ENCODE results near the gene NPDC1. TPM values are rescaled to one million over a fixed set of nuclear protein-coding genes. Genes with fewer than 3 reads are reported as not detected.

The NPDC1 gene
- total RNA-seq, 2 experiments from 2014 or later = 20.1 to 29.9 TPM

DNA sequence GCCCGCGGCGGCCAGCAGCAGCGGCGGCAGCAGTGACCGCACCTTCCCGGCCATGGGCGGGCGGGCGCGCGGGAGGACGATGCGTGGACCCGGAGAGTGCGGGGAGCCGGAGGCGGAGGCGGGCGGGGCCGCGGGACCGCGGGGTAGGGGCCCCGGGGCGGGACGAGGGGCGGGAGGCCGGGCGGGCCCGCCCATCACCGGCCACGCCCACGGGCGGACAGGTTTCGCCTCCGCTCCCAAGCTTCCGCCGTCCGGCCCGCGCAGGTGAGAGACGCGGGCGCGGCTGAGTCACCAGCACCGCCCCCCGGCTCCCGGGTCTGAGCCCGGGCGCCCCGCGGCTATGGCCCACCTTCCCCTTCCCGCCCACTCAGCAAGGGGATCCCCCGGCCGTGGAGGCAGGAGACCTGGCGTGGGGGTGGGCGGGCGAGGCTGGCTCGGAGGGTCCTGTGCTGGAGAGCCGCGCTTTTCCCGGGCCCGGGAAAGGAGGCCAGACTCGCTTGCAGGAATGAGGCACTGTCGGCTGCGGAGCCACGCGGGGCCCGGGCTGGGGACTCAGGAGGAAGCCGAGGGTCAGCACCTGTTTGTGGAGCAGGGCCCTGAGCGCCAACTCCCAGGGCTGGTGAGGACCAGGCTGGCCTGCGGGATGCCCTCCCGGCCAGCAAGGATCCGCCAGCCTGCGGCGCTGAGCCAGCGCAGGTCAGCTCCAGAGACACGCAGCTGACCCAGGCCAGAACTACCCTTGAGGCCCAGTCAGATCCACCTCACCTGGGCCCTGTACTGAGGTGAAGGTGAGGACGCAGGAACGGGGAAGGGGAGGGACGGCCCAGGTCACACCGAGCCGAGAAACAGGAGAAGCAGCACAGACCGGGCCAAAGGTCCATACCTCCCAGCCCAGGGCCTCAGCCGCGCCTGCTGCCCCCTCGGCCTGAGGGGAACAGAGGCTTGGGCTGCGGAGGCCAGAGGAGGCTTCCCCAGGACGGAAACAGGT lies 8.3 kb upstream of the NPDC1 start, which contains the start of gene ENTPD2:
TSS of gene ENTPD2 (minus strand) at position 118 of the 988 bp plus-strand sequence. CDS start at position 54, 64 bp downstream.
- CTCF ChIA-PET = interaction anchor here (6.0 kb wide), 1 partner anchor 13 kb away, joined by 31 read pairs; no protein-coding TSS in a partner anchor
- no peaks in the 10 kb centered on the region for H3K36me3 Mint-ChIP-seq (ENCODE audit: low read depth)

DNA sequence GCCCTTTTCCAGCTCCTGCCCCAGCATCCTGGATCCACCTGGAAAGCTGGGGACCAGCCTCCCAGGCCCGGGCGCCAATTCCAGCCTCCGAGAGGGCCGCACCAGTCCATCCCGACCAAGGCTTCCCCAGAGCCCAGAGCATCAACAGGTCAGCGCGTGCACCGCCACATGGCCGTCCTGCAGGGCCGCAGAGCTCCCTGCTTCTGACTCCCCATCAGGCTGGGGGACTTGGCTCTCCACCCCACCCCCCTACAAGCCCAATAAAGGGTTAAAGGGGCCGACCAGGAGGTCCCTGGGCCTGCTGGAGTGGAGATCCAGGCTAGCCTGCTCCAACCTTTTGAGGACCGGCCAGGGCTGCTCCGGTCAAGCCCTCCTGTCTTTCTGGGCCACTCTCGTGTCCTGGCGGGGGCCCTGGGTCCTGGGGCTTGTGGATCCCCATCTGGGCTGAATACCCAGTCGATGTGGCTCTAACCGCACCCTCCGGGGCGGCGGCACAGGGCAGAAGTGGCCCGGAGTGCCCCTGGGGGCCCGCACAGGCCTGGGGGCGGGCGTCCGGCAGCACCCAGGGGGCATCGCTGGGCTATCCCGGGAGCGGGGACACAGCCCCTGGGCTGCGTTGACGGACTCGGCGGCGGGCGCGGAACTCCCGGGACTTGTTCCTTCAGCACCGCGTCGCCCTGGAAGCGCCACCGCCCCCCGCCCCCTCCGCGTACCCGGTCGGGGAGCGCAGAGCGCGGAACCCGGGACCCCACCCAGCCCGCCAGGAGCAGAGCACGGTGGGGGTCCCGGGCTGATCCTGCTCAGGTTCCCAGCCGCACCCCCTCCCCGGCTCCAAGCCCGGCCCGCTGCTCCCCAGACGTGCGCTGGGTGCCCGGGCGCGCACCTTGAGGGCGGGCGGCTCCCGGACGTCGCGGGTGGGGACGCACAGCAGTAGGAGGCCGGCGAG lies 7.3 kb upstream of the NPDC1 start:
- ChIA-PET POLR2A (no interaction called here), CTCF (interaction anchor here (0.9 to 1.7 kb wide), 4 partner anchors 13 to 18 kb away, joined by 3 to 8 read pairs (median 4); partner anchors contain the start of gene SAPCD2)
- Mint-ChIP-seq H3K27ac (no peak overlapping the region), H3K36me3 (ENCODE audit: low read depth) (no peaks in the 10 kb centered on the region), H3K27me3 (ENCODE audit: low read depth) (peaks cover 27% of the 10 kb centered on the region), H3K4me1 (ENCODE audit: low read depth) (no peaks in the 10 kb centered on the region), H3K9me3 (ENCODE audit: insufficient read depth) (no peaks in the 10 kb centered on the region), H3K4me3 (no peak overlapping the region)
- DNase-seq = no peak
- ATAC-seq = no peak

More for the DNA sequence above, 8.3 kb upstream of the NPDC1 start, which contains the start of gene ENTPD2:
- no peak within 1 kb of the TSS for H3K4me3 Mint-ChIP-seq
- H3K9me3 Mint-ChIP-seq (ENCODE audit: insufficient read depth) = no peaks in the 10 kb centered on the region
- ATAC-seq = peak; percentile 67
- H3K4me1 Mint-ChIP-seq (ENCODE audit: low read depth) = no peaks in the 10 kb centered on the region
- POLR2A ChIA-PET = no interaction called here
- peaks cover 27% of the 10 kb centered on the region for H3K27me3 Mint-ChIP-seq (ENCODE audit: low read depth)
- peak; percentile 52 for DNase-seq
- no peak within 1 kb of the TSS for H3K27ac Mint-ChIP-seq

- Mint-ChIP-seq H3K9me3 (ENCODE audit: insufficient read depth) (no peaks in the 10 kb centered on the region), H3K36me3 (ENCODE audit: low read depth) (no peaks in the 10 kb centered on the region), H3K4me3 (no peak overlapping the region), H3K4me1 (ENCODE audit: low read depth) (no peaks in the 10 kb centered on the region), H3K27ac (no peak overlapping the region), H3K27me3 (ENCODE audit: low read depth) (peaks cover 34% of the 10 kb centered on the region)
- POLR2A ChIA-PET = no interaction called here
- ATAC-seq = no peak
- no peak for DNase-seq
- CTCF ChIA-PET = interaction anchor here (0.9 to 1.7 kb wide), 4 partner anchors 14 to 18 kb away, joined by 3 to 8 read pairs (median 4); partner anchors contain the start of gene SAPCD2
These were observed 6.3 kb upstream of the NPDC1 start for GRCh38 chr9:137052293-137052692.

DNA sequence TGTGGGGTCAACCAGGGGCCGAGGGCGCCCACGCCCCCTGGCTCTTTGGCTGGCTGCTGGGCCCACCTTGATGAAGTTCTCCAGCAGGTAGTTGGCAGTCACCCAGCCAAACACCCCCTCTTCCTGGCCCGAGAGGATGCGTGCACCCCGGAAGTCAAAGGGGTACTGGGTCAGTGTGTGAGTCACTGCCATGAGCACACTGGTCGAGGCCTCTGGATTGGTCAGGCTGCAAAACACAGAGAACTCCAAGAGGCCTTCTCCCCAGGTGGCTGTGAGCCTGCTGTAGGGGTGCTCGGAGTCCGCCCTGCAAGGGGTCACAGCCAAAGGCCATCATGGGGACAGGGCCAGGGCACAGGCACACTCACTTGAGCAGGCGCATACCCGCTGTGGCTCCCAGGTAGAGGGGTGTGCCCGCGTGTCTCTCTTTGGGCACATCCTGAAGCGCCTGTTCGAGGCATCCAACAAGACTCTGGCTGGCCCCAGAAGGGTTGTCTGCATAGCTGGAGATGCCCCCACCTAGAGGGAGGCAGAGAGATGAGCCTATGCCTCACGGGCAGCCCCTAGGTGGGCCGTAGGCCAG lies 5.3 kb upstream of the NPDC1 start:
- POLR2A ChIA-PET = no interaction called here
- CTCF ChIA-PET = interaction anchor here (1.6 kb wide), 1 partner anchor 17 kb away, joined by 4 read pairs; no protein-coding TSS in a partner anchor
- Mint-ChIP-seq H3K27me3 (ENCODE audit: low read depth) (peaks cover 34% of the 10 kb centered on the region), H3K4me3 (no peak overlapping the region), H3K9me3 (ENCODE audit: insufficient read depth) (no peaks in the 10 kb centered on the region), H3K4me1 (ENCODE audit: low read depth) (no peaks in the 10 kb centered on the region), H3K36me3 (ENCODE audit: low read depth) (no peaks in the 10 kb centered on the region), H3K27ac (no peak overlapping the region)
- no peak for DNase-seq
- ATAC-seq = no peak

- Mint-ChIP-seq H3K9me3 (ENCODE audit: insufficient read depth) (no peaks in the 10 kb centered on the region), H3K27me3 (ENCODE audit: low read depth) (peaks cover 34% of the 10 kb centered on the region), H3K4me3 (no peak overlapping the region), H3K27ac (no peak overlapping the region), H3K36me3 (ENCODE audit: low read depth) (no peaks in the 10 kb centered on the region), H3K4me1 (ENCODE audit: low read depth) (no peaks in the 10 kb centered on the region)
- DNase-seq (no peak), ATAC-seq (no peak)
- ChIA-PET POLR2A (no interaction called here), CTCF (interaction anchor here (0.6 to 4.8 kb wide), 2 partner anchors 16 to 17 kb away, joined by 3 to 78 read pairs; partner anchors contain the start of gene SAPCD2)
These were observed 4.6 kb upstream of the NPDC1 start for GRCh38 chr9:137050570-137050969.

GRCh38 chr9:137049544-137050449 lies 3.8 kb upstream of the NPDC1 start:
- Mint-ChIP-seq H3K36me3 (ENCODE audit: low read depth) (no peaks in the 10 kb centered on the region), H3K27me3 (ENCODE audit: low read depth) (peaks cover 39% of the 10 kb centered on the region), H3K4me1 (ENCODE audit: low read depth) (peaks cover 4% of the 10 kb centered on the region), H3K9me3 (ENCODE audit: insufficient read depth) (no peaks in the 10 kb centered on the region), H3K27ac (no peak overlapping the region), H3K4me3 (no peak overlapping the region)
- DNase-seq = peak; percentile 74
- ChIA-PET CTCF (interaction anchor here (0.6 to 4.8 kb wide), 5 partner anchors 11 to 18 kb away, joined by 3 to 78 read pairs (median 3); partner anchors contain the start of gene SAPCD2), POLR2A (no interaction called here)
- peak; percentile 35 for ATAC-seq

DNA sequence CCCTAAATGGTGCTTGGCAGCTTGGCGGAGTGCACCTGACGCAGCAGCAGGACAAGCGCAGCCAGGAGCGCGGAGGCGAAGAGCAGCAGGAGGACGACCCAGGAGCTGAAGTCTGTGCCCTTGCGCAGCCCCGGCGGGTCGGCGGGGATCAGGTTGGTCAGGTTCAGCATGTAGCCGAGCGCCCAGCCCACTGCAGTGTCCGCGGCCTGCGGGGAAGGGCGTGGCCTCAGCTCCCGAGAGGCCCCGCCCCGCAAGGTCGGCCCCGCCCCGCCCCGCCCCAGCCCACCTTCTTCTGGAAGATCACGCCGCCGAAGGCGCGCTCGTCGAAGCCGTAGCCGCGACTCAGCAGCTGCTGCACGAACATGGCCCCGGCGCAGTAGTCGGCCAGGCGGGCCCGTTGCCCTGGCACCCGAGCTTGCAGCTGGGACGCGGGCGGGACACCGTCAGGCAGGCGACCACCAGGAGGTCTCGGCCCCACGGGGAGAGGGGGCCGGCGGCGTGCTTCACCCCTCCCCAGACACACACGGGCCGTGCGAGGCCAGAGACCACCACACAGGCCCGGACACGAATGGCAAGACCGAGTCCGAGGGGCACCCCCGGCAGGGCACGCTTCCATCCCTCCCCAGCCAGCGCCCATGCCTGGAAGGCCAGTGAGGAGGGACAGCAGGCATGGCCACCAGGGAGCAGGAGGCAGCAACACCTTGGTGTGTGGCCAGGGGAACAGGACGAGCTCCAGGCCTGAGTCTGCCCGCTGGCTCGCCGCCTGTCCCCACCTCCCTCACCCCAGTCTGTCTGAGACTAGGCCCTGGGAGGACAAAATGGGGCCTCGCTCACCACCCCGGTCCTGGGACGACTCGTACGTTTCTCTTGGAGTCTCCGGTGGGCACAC lies 2.9 kb upstream of the NPDC1 start:
- Mint-ChIP-seq H3K4me3 (no peak overlapping the region), H3K9me3 (ENCODE audit: insufficient read depth) (no peaks in the 10 kb centered on the region), H3K36me3 (ENCODE audit: low read depth) (no peaks in the 10 kb centered on the region), H3K27me3 (ENCODE audit: low read depth) (peaks cover 38% of the 10 kb centered on the region), H3K4me1 (ENCODE audit: low read depth) (peaks cover 12% of the 10 kb centered on the region), H3K27ac (no peak overlapping the region)
- ChIA-PET CTCF (interaction anchor here (0.8 to 4.8 kb wide), 6 partner anchors 10 to 20 kb away, joined by 3 to 78 read pairs (median 5); partner anchors contain the start of gene SAPCD2), POLR2A (no interaction called here)
- DNase-seq (no peak), ATAC-seq (no peak)

GRCh38 chr9:137045294-137046087 lies 486 bp downstream of the NPDC1 start:
- ATAC-seq (peak; percentile 29), DNase-seq (no peak)
- Mint-ChIP-seq H3K4me1 (ENCODE audit: low read depth) (peaks cover 15% of the 10 kb centered on the region), H3K36me3 (ENCODE audit: low read depth) (no peaks in the 10 kb centered on the region), H3K27me3 (ENCODE audit: low read depth) (peaks cover 26% of the 10 kb centered on the region), H3K27ac (no peak overlapping the region), H3K9me3 (ENCODE audit: insufficient read depth) (no peaks in the 10 kb centered on the region), H3K4me3 (peak overlapping the region; percentile 71)
- ChIA-PET POLR2A (interaction anchor here (0.5 to 1.4 kb wide), 3 partner anchors 11 to 148 kb away, joined by 3 to 5 read pairs (median 4); partner anchors contain the start of gene SAPCD2), CTCF (interaction anchor here (0.6 to 4.8 kb wide), 11 partner anchors 10 to 101 kb away, joined by 3 to 78 read pairs (median 4); partner anchors contain the start of genes FBXW5, MAN1B1 and SAPCD2)

All from activated CD8-positive, alpha-beta T cell treated with anti-CD3 and anti-CD28 coated beads, Interleukin-2, amount 10 ng/mL, durations not matched to agents 7 days and 5 days (primary cell).